CD4-positive, alpha-beta T cell treated with Interleukin-15 for 4 hours (primary cell): ENCODE data around the gene MOCS2.
A peak's percentile ranks its signal among the peaks of the same experiment; 100 is the strongest.
"Not testable (repeated sequence)": the region's sequence is repeated elsewhere in the genome, so short reads cannot be mapped to it uniquely, and the experiment has no call there.

Experiments
- DNase-seq: peaks from one replicate; pipeline ENCODE4 v3.0.0-alpha.2; 2020; ENCODE audit warnings: low spot score

MOCS2 gene

GRCh38 chr5:53109443-53110127 lies at the start of gene MOCS2:
Gene MOCS2 (minus strand): TSS chr5:53109757. CDS start chr5:53107174, 2,583 bp downstream.
- peak; percentile 90 for DNase-seq

GRCh38 chr5:53151713-53152458 lies 42.3 kb upstream of the MOCS2 start:
- DNase-seq, result no peak

- no peak for DNase-seq
These were observed 23.5 kb upstream of the MOCS2 start for GRCh38 chr5:53133020-53133419.

GRCh38 chr5:53130266-53130665 lies 20.7 kb upstream of the MOCS2 start:
- DNase-seq, result no peak

GRCh38 chr5:53128481-53128880 lies 18.9 kb upstream of the MOCS2 start:
- DNase-seq, result no peak

- no peak for DNase-seq
These were observed 17.6 kb upstream of the MOCS2 start for GRCh38 chr5:53127107-53127506.

GRCh38 chr5:53126521-53126920 lies 17.0 kb upstream of the MOCS2 start:
- no peak for DNase-seq

- no peak for DNase-seq
These were observed 14.1 kb upstream of the MOCS2 start for GRCh38 chr5:53123702-53124101.

- DNase-seq, result no peak
These were observed 10.6 kb upstream of the MOCS2 start for GRCh38 chr5:53120165-53120564.

GRCh38 chr5:53118879-53119278 lies 9.3 kb upstream of the MOCS2 start:
- no peak for DNase-seq

GRCh38 chr5:53116597-53116996 lies 7.0 kb upstream of the MOCS2 start:
- DNase-seq, result no peak

GRCh38 chr5:53114988-53115387 lies 5.4 kb upstream of the MOCS2 start:
- DNase-seq, result no peak

- no peak for DNase-seq
These were observed 4.4 kb upstream of the MOCS2 start for GRCh38 chr5:53113947-53114346.

- DNase-seq, result no peak
These were observed 3.4 kb upstream of the MOCS2 start for GRCh38 chr5:53112909-53113308.

- not testable (repeated sequence) for DNase-seq
These were observed 2.8 kb upstream of the MOCS2 start for GRCh38 chr5:53112307-53112706.

- DNase-seq, result no peak
These were observed 1.6 kb upstream of the MOCS2 start for GRCh38 chr5:53111139-53111538.

GRCh38 chr5:53110156-53110555 lies 599 bp upstream of the MOCS2 start:
- DNase-seq, result no peak

GRCh38 chr5:53109056-53109442 lies 508 bp downstream of the MOCS2 start:
- DNase-seq, result no peak

GRCh38 chr5:53105611-53106300 lies 3.8 kb downstream of the MOCS2 start:
- no peak for DNase-seq

- no peak for DNase-seq
These were observed 9.0 kb downstream of the MOCS2 start for GRCh38 chr5:53100606-53101005.

- DNase-seq, result no peak
These were observed 10.0 kb downstream of the MOCS2 start for GRCh38 chr5:53099546-53099945.

- DNase-seq, result peak; percentile 80
These were observed 13.5 kb downstream of the MOCS2 start for GRCh38 chr5:53095931-53096525.

- no peak for DNase-seq
These were observed 14.3 kb downstream of the MOCS2 start for GRCh38 chr5:53095217-53095616.
